ENCODE data around the gene INF2. TPM values are rescaled to one million over a fixed set of nuclear protein-coding genes. Genes with fewer than 3 reads are reported as not detected.
A peak's percentile ranks its signal among the peaks of the same experiment; 100 is the strongest.

Gene INF2
- total RNA-seq, 1 donor from 2014 or later, result 126 TPM

GRCh38 chr14:104768437-104769323 lies 79.3 kb downstream of the INF2 start:
- Mint-ChIP-seq H3K36me3 (ENCODE audit: low read depth, unreplicated experiment) (peaks cover 18% of the 10 kb centered on the region), H3K4me1 (ENCODE audit: low read depth, unreplicated experiment) (peaks cover 3% of the 10 kb centered on the region), H3K27me3 (ENCODE audit: low read depth, unreplicated experiment) (no peaks in the 10 kb centered on the region), H3K27ac (ENCODE audit: unreplicated experiment) (no peak overlapping the region), H3K4me3 (ENCODE audit: unreplicated experiment) (no peak overlapping the region), H3K9me3 (ENCODE audit: unreplicated experiment) (no peaks in the 10 kb centered on the region)
- no peak overlapping the region for H3K4me3 ChIP-seq (ENCODE audit: insufficient read depth, low read depth, low read length)
- H3K79me2 ChIP-seq (ENCODE audit: insufficient read depth, low read length), result no peaks in the 10 kb centered on the region
- H3K27ac ChIP-seq (ENCODE audit: low read depth, low read length), result no peak overlapping the region
- H3K4me2 ChIP-seq (ENCODE audit: low read length), result no peak overlapping the region
- peak; percentile 29 for DNase-seq (ENCODE audit: low read depth)
- no peaks in the 10 kb centered on the region for H3K9me3 ChIP-seq (ENCODE audit: insufficient read depth, low read depth, low read length)
- H4K20me1 ChIP-seq (ENCODE audit: insufficient read depth, low read length), result peaks cover 26% of the 10 kb centered on the region
- FAIRE-seq, result no peak
- TF ChIP-seq CTCF (IDR thresholded peaks at IDR 0.05; ENCODE audit: insufficient read depth, low read depth, low read length), result peak; percentile 58
- no peak for TF ChIP-seq EZH2 (IDR thresholded peaks at IDR 0.05; ENCODE audit: insufficient read depth, low read length)
- peaks cover 3% of the 10 kb centered on the region for H3K4me1 ChIP-seq (ENCODE audit: insufficient read depth, low read length)
- no peaks in the 10 kb centered on the region for H3K27me3 ChIP-seq (ENCODE audit: insufficient read depth, low read length)
- no peak overlapping the region for H3K9ac ChIP-seq (ENCODE audit: low read length)
- H2AFZ ChIP-seq (ENCODE audit: low read depth, low read length), result no peak overlapping the region
- peaks cover 4% of the 10 kb centered on the region for H3K36me3 ChIP-seq (ENCODE audit: insufficient read depth, low read length)

GRCh38 chr14:104769324-104770071 lies 80.1 kb downstream of the INF2 start:
- no peak for DNase-seq (ENCODE audit: low read depth)
- Mint-ChIP-seq H3K4me3 (ENCODE audit: unreplicated experiment) (peak overlapping the region; percentile 54), H3K27ac (ENCODE audit: unreplicated experiment) (no peak overlapping the region)

More at GRCh38 chr14:104769324-104770071, 80.1 kb downstream of the INF2 start:
- peaks cover 3% of the 10 kb centered on the region for H3K4me1 ChIP-seq (ENCODE audit: insufficient read depth, low read length)
- H4K20me1 ChIP-seq (ENCODE audit: insufficient read depth, low read length), result peaks cover 26% of the 10 kb centered on the region
- H3K27me3 ChIP-seq (ENCODE audit: insufficient read depth, low read length), result no peaks in the 10 kb centered on the region
- no peak overlapping the region for H3K4me2 ChIP-seq (ENCODE audit: low read length)
- H3K36me3 ChIP-seq (ENCODE audit: insufficient read depth, low read length), result peaks cover 4% of the 10 kb centered on the region
- TF ChIP-seq EZH2 (IDR thresholded peaks at IDR 0.05; ENCODE audit: insufficient read depth, low read length) (no peak), CTCF (IDR thresholded peaks at IDR 0.05; ENCODE audit: insufficient read depth, low read depth, low read length) (no peak)
- Mint-ChIP-seq H3K36me3 (ENCODE audit: low read depth, unreplicated experiment) (peaks cover 18% of the 10 kb centered on the region), H3K9me3 (ENCODE audit: unreplicated experiment) (no peaks in the 10 kb centered on the region), H3K27me3 (ENCODE audit: low read depth, unreplicated experiment) (no peaks in the 10 kb centered on the region), H3K4me1 (ENCODE audit: low read depth, unreplicated experiment) (peaks cover 3% of the 10 kb centered on the region)
- H3K27ac ChIP-seq (ENCODE audit: low read depth, low read length), result no peak overlapping the region
- no peak overlapping the region for H3K9ac ChIP-seq (ENCODE audit: low read length)
- H3K4me3 ChIP-seq (ENCODE audit: insufficient read depth, low read depth, low read length), result no peak overlapping the region
- no peaks in the 10 kb centered on the region for H3K9me3 ChIP-seq (ENCODE audit: insufficient read depth, low read depth, low read length)
- H2AFZ ChIP-seq (ENCODE audit: low read depth, low read length), result no peak overlapping the region
- no peaks in the 10 kb centered on the region for H3K79me2 ChIP-seq (ENCODE audit: insufficient read depth, low read length)
- FAIRE-seq, result no peak
